Gastrocnemius medialis (tissue), 4 donors: Measurements from ENCODE around the gene MMP11. TPM values are rescaled to one million over a fixed set of nuclear protein-coding genes. Genes with fewer than 3 reads are reported as not detected.

ENCODE experiments used
- ATAC-seq, 2 donors: fragments of 150-250 bp; one replicate each; pipeline ENCODE4 v1.9.1; 2016
- DNase-seq, 2 donors: peaks; one replicate each; pipeline ENCODE4 v3.0.0-alpha.2; 2019
- H3K27ac ChIP-seq, 4 donors: fragments of 200-600 bp; sonication (generic); 1 replicate in 1 of 4; 2 replicates in 3 of 4; pipeline ENCODE4 v1.5.1; 2016 to 2018; ENCODE audit warnings: mild to moderate bottlenecking in 2 of 4, moderate library complexity in 1 of 4
- H3K27me3 ChIP-seq, 3 donors: fragments of 200-600 bp; sonication (generic) in 2 of 3; 1 replicate in 1 of 3; 2 replicates in 2 of 3; pipeline versions ENCODE4 v1.5.1 to v1.6.0; 2016 to 2019; ENCODE audit warnings: mild to moderate bottlenecking in 1 of 3, moderate library complexity in 1 of 3
- H3K36me3 ChIP-seq, 2 donors: fragments of 200-600 bp; sonication (generic) in 1 of 2; one replicate each; pipeline ENCODE4 v1.5.1; 2017 to 2018
- H3K4me1 ChIP-seq, 2 donors: fragments of 200-600 bp; sonication (generic) in 1 of 2; one replicate each; pipeline ENCODE4 v1.5.1; 2016 to 2017; ENCODE audit warnings: mild to moderate bottlenecking in 2 of 2
- H3K4me3 ChIP-seq, 4 donors: fragments of 200-600 bp; sonication (generic) in 3 of 4; 1 replicate in 1 of 4; 2 replicates in 3 of 4; pipeline ENCODE4 v1.5.1; 2016 to 2019; ENCODE audit warnings: mild to moderate bottlenecking in 2 of 4
- H3K9me3 ChIP-seq, 3 donors: fragments of 200-600 bp; sonication (generic) in 2 of 3; 1 replicate in 1 of 3; 2 replicates in 2 of 3; pipeline ENCODE4 v1.5.1; 2016 to 2019
- POLR2A ChIP-seq, 2 donors: fragments of 450-650 bp; IDR thresholded peaks; one replicate each; pipeline ENCODE4 v1.6.1; 2017; ENCODE audit warnings: antibody characterized with exemption in 2 of 2, mild to moderate bottlenecking in 2 of 2, moderate library complexity in 2 of 2
- in situ Hi-C, 4 donors: fragments of 200-750 bp; cut with MboI; loops; one replicate each; pipeline versions ENCODE4 v1.15.0 to v1.8.0; 2017; ENCODE audit warnings: low sequenced_read_pairs in 4 of 4
- intact Hi-C: fragments of 100-400 bp; cut with DNase I; formaldehyde crosslinking; loops from one replicate; pipeline ENCODE4 v1.15.1; 2023; ENCODE audit warnings: low total_unique reads
- total RNA-seq, 4 donors: library from RNA; depleted of rRNA; stranded (reverse); fragments of >200 nt; gene quantifications; one replicate each; pipeline versions ENCODE4 v1.1.0 to v1.2.3, GENCODE V29; 2016
- TF ChIP-seq, protein P1 (sequence below), 5 experiments: fragments of 450-650 bp in 3 of 5; fragments of 200-600 bp in 2 of 5; sonication (generic) in 2 of 5; IDR thresholded peaks in 4 of 5; conservative IDR thresholded peaks in 1 of 5; 1 replicate in 4 of 5; 2 replicates in 1 of 5; pipeline ENCODE4 v1.5.1; 2016 to 2019; ENCODE audit warnings: antibody characterized with exemption in 5 of 5, mild to moderate bottlenecking in 3 of 5, moderate library complexity in 3 of 5

MMP11 gene
- total RNA-seq, 4 donors from 2014 or later = 0.91 to 3.6 (median 1.4) TPM; not detected in 1

DNA sequence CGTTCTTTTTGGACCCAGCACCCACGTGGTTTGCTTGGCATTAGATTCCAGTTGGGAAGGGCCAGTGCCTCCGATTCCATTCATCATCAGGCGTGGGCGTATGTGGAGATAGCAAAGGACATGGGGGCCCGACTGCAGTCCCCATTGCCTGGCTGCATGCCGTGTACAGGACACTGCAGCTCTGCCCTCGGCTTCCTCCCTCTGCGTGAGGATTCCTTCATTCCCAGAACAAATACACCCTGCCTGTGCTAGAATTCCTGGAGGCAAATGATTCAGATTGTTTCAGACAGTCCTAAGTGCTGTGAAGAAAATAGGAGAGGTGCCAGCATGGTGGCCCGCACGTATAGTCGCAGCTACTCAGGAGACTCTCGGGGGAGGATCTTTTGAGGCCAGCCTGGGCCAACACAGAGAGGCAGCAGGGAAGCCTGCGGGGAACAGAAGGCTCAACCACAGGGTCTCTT lies 50.7 kb downstream of the MMP11 start:
- H3K9me3 ChIP-seq = no peaks in the 10 kb centered on the region
- intact Hi-C loops = loop anchor here (2.0 kb wide), 1 partner anchor 37 kb away; the partner anchor contains the start of gene SMARCB1
- ATAC-seq (no peak), DNase-seq (no peak)
- H3K4me1 ChIP-seq = peaks cover 15 to 25% of the 10 kb centered on the region in 2 donors
- TF ChIP-seq, protein P1, sequence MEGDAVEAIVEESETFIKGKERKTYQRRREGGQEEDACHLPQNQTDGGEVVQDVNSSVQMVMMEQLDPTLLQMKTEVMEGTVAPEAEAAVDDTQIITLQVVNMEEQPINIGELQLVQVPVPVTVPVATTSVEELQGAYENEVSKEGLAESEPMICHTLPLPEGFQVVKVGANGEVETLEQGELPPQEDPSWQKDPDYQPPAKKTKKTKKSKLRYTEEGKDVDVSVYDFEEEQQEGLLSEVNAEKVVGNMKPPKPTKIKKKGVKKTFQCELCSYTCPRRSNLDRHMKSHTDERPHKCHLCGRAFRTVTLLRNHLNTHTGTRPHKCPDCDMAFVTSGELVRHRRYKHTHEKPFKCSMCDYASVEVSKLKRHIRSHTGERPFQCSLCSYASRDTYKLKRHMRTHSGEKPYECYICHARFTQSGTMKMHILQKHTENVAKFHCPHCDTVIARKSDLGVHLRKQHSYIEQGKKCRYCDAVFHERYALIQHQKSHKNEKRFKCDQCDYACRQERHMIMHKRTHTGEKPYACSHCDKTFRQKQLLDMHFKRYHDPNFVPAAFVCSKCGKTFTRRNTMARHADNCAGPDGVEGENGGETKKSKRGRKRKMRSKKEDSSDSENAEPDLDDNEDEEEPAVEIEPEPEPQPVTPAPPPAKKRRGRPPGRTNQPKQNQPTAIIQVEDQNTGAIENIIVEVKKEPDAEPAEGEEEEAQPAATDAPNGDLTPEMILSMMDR (IDR thresholded peaks at IDR 0.05 in 4 of 5, conservative IDR thresholded peaks at IDR 0.05 in 1 of 5) = no peak
- TF ChIP-seq POLR2A (IDR thresholded peaks at IDR 0.05) = no peak
- no peak overlapping the region for H3K4me3 ChIP-seq
- H3K27ac ChIP-seq = peak overlapping the region; percentile 72 to 88 (median 81)
- H3K36me3 ChIP-seq = peaks cover 0 to 73% of the 10 kb centered on the region in 2 donors
- H3K27me3 ChIP-seq = no peaks in the 10 kb centered on the region
- in situ Hi-C loops = no loop called here

DNA sequence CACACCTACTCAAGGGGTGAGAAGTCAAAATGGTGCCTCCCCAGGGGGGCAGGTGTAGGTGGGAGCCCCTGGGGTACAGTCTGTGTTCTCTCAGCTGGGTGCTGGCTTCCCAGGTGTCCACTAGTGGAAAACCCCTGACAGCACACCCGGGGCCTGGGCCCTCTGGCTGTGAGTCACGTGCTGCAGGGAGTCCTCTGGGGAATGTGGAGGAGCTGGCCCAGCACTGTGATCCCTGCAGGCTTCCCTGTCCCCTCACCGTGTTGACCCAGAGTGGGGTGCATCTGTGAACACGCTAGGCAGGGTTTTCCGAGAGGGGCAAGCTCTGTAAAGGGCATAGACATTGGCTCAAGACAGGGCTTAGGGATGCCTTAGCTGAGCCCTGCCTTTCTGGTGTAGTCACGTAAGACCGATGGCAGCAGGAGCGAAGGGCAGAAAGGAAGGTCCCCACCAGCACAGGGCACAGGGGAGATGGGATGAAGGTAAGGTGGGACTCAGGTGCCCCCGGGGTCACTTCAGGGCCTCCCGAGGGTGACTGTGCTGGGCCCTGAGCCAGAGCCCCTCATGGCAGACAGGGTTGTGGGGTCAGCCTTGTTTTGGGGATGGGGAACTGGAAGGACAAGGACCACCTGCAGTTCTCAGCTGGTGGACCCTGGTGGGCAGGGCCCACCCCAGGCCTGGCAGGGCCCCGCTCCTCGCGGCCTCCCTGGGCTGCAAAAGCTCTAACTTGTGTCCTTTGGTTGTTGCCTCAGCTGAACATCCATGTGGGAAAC lies 52.0 kb downstream of the MMP11 start:
- Histone ChIP-seq H3K4me3 (no peak overlapping the region), H3K36me3 (peaks cover 0 to 60% of the 10 kb centered on the region in 2 donors), H3K4me1 (peaks cover 24 to 32% of the 10 kb centered on the region in 2 donors), H3K27ac (peak overlapping the region in 1 of 4 donors; percentile 14), H3K27me3 (no peaks in the 10 kb centered on the region), H3K9me3 (no peaks in the 10 kb centered on the region)
- intact Hi-C loops = no loop called here
- DNase-seq (no peak), ATAC-seq (no peak)
- TF ChIP-seq, protein P1 (IDR thresholded peaks at IDR 0.05 in 4 of 5, conservative IDR thresholded peaks at IDR 0.05 in 1 of 5) = no peak
- no peak for TF ChIP-seq POLR2A (IDR thresholded peaks at IDR 0.05)
- in situ Hi-C loops = no loop called here

DNA sequence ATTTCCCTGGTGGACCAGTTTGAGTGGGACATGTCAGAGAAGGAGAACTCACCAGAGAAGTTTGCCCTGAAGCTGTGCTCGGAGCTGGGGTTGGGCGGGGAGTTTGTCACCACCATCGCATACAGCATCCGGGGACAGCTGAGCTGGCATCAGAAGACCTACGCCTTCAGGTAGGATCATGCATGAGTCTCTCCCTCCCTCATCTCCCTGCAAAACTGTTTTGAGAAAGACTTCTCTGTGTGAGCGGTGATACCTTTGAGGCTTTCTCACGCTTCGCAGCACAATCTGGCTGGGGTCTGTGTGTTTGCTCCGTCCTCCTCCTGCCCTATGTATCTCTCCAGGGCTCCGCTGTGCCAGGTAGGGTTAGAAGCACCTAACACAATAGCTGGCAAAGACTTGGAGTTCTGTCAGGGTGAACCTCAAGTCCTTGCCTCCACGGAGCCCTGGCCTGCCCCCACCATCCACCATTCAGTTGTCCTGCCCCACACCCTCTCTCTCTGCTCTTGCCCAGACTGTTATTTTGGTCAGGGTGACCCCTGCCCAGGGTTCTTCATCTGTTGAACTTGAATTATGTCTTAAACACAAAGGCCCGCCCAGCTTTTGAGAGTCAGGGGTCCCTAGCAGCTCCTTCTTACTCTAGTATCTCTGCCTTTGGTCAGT lies 52.7 kb downstream of the MMP11 start:
- intact Hi-C loops = no loop called here
- peak overlapping the region in 3 of 4 donors; percentile 23 to 98 (median 96) for H3K27ac ChIP-seq
- ATAC-seq (no peak), DNase-seq (no peak)
- H3K27me3 ChIP-seq = no peaks in the 10 kb centered on the region
- no peak overlapping the region for H3K4me3 ChIP-seq
- peaks cover 0 to 53% of the 10 kb centered on the region in 2 donors for H3K36me3 ChIP-seq
- no peaks in the 10 kb centered on the region for H3K9me3 ChIP-seq
- in situ Hi-C loops = no loop called here
- TF ChIP-seq, protein P1 (IDR thresholded peaks at IDR 0.05 in 4 of 5, conservative IDR thresholded peaks at IDR 0.05 in 1 of 5) = no peak
- TF ChIP-seq POLR2A (IDR thresholded peaks at IDR 0.05) = no peak
- peaks cover 29 to 39% of the 10 kb centered on the region in 2 donors for H3K4me1 ChIP-seq

DNA sequence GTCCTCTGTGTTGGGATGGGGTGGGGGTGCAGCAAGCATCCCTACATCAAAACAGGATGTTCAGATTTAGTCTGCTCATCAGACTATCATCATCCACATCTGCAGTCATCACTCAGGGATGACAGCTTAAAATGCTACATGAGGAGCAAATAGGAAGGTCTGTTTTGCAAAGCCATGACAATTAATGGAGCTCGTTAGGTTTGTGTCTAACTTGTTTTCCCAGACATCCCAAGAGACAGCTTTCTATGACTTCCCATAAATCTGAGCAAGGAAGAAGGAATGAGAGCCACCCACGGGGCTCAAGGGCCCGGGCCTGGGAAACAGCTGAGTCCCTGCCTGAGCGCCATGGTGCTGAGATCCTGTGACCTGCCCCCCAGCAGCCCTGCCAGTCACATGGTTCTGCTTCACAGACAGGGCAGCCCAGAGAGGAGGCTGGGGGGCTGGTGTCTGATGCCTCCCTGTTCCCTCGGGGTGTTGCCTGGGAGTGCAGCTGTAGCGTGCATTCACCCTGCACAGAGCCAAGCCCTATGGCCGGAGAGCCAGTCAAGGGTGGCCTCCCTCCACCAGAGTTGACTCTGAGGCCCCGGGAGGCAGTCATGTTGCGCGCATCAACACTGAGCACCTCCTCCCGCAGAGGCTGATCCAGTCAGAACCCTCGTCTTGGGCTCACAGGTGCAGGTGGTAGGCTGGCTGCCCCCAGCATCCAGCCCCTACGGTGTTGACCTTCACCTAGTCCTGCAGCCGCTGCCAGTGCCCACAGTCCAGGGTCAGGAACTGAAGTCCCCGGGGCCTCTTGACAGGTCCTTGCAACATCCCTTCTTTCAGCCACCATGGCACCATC lies 54.1 kb downstream of the MMP11 start:
- peaks cover 0 to 44% of the 10 kb centered on the region in 2 donors for H3K36me3 ChIP-seq
- H3K27me3 ChIP-seq = no peaks in the 10 kb centered on the region
- no peaks in the 10 kb centered on the region for H3K9me3 ChIP-seq
- ATAC-seq (no peak), DNase-seq (no peak)
- no peak overlapping the region for H3K4me3 ChIP-seq
- TF ChIP-seq, protein P1 (IDR thresholded peaks at IDR 0.05 in 4 of 5, conservative IDR thresholded peaks at IDR 0.05 in 1 of 5) = no peak
- no peak for TF ChIP-seq POLR2A (IDR thresholded peaks at IDR 0.05)
- in situ Hi-C loops (no loop called here), intact Hi-C loops (no loop called here)
- H3K27ac ChIP-seq = peak overlapping the region; percentile 93 to 98 (median 97)
- peaks cover 35 to 49% of the 10 kb centered on the region in 2 donors for H3K4me1 ChIP-seq
